T-helper 2 cell (primary cell): ENCODE measurements around the gene TMIE.
A peak's percentile ranks its signal among the peaks of the same experiment; 100 is the strongest.

Source experiments
- DNase-seq, 5 experiments: peaks; one replicate each; pipeline versions ENCODE4 v3.0.0 to v3.0.0-alpha.2; 2012 to 2022

Gene TMIE

GRCh38 chr3:46709721-46710120 lies 8.5 kb downstream of the TMIE start:
- no peak for DNase-seq

- DNase-seq = no peak
Observed at GRCh38 chr3:46710229-46710628, 9.0 kb downstream of the TMIE start.

GRCh38 chr3:46710671-46711295 lies 9.6 kb downstream of the TMIE start:
- no peak for DNase-seq

- no peak for DNase-seq
Observed at GRCh38 chr3:46711305-46711704, 10.1 kb downstream of the TMIE start.

GRCh38 chr3:46711760-46712159 lies 10.6 kb downstream of the TMIE start:
- no peak for DNase-seq

- no peak for DNase-seq
Observed at GRCh38 chr3:46712191-46713049, 11.2 kb downstream of the TMIE start.

GRCh38 chr3:46713050-46713897 lies 12.1 kb downstream of the TMIE start:
- no peak for DNase-seq

- no peak for DNase-seq
Observed at GRCh38 chr3:46713898-46714552, 12.8 kb downstream of the TMIE start.

- DNase-seq = no peak
Observed at GRCh38 chr3:46714728-46715506, 13.7 kb downstream of the TMIE start.

GRCh38 chr3:46715507-46716175 lies 14.4 kb downstream of the TMIE start:
- DNase-seq = no peak

- no peak for DNase-seq
Observed at GRCh38 chr3:46716461-46717441, 15.6 kb downstream of the TMIE start.

GRCh38 chr3:46717447-46718231 lies 16.4 kb downstream of the TMIE start, which contains the start of gene PRSS50:
Gene PRSS50, minus strand, starts transcription at chr3:46717869. Its CDS starts 45 bp downstream, at chr3:46717824.
- DNase-seq = peak in 2 of 5 experiments; percentile 22 to 24

- DNase-seq = no peak
Observed at GRCh38 chr3:46719044-46719565, 17.9 kb downstream of the TMIE start.

GRCh38 chr3:46719735-46720271 lies 18.6 kb downstream of the TMIE start:
- no peak for DNase-seq

- no peak for DNase-seq
Observed at GRCh38 chr3:46721009-46721408, 19.8 kb downstream of the TMIE start.

- no peak for DNase-seq
Observed at GRCh38 chr3:46722443-46722842, 21.3 kb downstream of the TMIE start.

GRCh38 chr3:46724424-46724823 lies 23.2 kb downstream of the TMIE start:
- DNase-seq = peak in 1 of 5 experiments; percentile 42

GRCh38 chr3:46725621-46726314 lies 24.6 kb downstream of the TMIE start:
- no peak for DNase-seq
